ENCODE data around the gene SOX12. TPM values are rescaled to one million over a fixed set of nuclear protein-coding genes. Genes with fewer than 3 reads are reported as not detected.
"Not testable (repeated sequence)": the region's sequence is repeated elsewhere in the genome, so short reads cannot be mapped to it uniquely, and the experiment has no call there.

The SOX12 gene
- total RNA-seq, 3 donors from 2014 or later = 3.9 to 8.5 (median 6.4) TPM

- no peak for ATAC-seq
- Mint-ChIP-seq H3K36me3 (ENCODE audit: insufficient read depth) (no peaks in the 10 kb centered on the region), H3K4me1 (ENCODE audit: low read depth) (peaks cover 15% of the 10 kb centered on the region), H3K27me3 (ENCODE audit: low read depth) (peaks cover 2% of the 10 kb centered on the region), H3K4me3 (no peak overlapping the region), H3K9me3 (no peaks in the 10 kb centered on the region)
- no peak for DNase-seq
Measured at GRCh38 chr20:371755-372542, 46.6 kb downstream of the SOX12 start.

DNA sequence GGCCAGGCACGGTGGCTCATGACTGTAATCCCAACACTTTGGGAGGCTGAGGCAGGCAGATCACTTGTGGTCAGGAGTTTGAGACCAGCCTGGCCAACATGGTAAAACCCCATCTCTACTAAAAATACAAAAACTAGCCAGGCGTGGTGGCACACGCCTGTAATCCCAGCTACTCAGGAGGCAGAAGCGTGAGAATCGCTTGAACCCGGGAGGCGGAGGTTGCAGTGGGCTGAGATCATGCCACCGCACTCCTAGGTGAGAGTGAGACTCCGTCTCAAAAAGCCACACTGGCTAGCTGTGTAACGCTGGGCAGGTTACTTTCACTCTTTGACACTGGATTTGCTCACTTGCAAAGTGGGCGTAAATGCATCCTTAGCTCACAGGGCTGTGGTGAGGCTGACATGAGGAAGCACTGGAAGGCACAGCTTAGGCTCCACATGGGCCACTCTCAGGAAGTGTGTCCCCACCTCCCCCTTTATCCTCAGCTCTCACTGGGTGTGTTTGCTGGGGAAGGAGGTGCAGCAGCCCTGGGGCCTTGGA lies 47.3 kb downstream of the SOX12 start:
- H3K36me3 Mint-ChIP-seq (ENCODE audit: insufficient read depth); H3K9me3 Mint-ChIP-seq; DNase-seq; H3K27me3 Mint-ChIP-seq (ENCODE audit: low read depth); H3K4me3 Mint-ChIP-seq: not testable (repeated sequence)
- ATAC-seq = peak in 1 of 2 donors; percentile 50
- H3K4me1 Mint-ChIP-seq (ENCODE audit: low read depth) = peaks cover 11% of the 10 kb centered on the region

DNA sequence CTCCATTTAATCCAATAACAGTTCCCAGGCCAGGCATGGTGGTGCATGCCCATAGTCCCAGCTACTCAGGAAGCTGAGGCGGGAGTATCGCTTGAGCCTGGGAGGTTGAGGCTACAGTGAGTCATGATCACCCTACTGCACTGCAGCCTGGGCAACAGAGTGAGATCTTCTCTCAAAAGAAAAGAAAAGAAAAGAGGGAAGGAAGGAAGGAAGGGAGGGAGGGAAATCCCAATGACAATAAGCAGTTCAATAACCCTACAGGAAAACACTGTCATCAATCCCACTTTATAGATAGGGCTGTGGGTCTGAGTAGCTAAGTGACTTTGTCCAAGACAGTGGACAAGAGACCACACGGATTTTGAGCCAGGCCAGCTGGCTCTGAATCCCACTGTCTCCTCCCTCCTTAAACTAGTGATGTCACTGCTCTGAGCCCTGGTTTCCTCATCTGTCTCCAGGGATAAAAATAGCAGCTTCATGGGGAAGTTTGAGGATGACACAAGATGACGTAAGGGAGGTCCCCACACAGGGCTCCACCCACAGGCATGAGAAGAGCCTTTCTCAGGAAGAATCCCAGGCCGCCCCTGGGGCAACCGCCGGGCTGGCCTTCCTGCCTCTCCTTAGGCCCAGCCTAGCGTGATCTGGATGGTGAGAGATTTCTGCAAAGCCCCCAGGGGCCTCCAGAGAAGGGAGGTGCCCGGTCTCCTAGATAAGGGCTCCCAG lies 48.0 kb downstream of the SOX12 start:
- ATAC-seq = no peak
- peaks cover 11% of the 10 kb centered on the region for H3K4me1 Mint-ChIP-seq (ENCODE audit: low read depth)
- H3K4me3 Mint-ChIP-seq = no peak overlapping the region
- DNase-seq = no peak
- no peaks in the 10 kb centered on the region for H3K9me3 Mint-ChIP-seq
- no peaks in the 10 kb centered on the region for H3K36me3 Mint-ChIP-seq (ENCODE audit: insufficient read depth)
- peaks cover 2% of the 10 kb centered on the region for H3K27me3 Mint-ChIP-seq (ENCODE audit: low read depth)

DNA sequence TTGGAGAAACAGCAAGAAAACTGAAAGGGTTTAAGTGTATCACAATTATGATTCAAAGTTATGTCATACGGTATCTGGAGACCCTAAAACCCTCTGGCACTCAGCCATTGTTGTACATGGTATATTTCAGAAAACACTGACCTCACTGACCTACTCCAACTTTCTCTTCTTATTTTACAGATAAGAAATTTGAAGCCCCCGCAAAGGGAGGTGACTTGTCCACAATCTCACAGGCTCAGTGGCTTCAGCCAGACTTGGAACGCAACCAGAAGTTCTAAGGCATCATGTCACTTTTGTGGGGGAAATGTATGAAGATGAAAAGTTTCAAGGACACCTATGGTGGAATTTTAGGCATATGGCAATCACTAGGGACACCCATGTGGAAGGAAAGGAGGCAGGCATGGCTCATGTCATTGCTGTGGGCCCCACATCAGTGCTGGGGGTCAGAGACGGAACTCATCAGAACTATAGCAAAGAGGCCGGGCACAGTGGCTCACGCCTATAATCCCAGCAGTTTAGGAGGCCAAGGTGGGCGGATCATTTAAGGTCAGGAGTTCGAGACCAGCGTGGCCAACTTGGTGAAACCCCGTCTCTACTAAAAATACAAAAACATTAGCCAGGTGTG lies 50.0 kb downstream of the SOX12 start:
- Mint-ChIP-seq H3K27me3 (ENCODE audit: low read depth) (no peaks in the 10 kb centered on the region), H3K9me3 (no peaks in the 10 kb centered on the region), H3K4me3 (no peak overlapping the region), H3K4me1 (ENCODE audit: low read depth) (peaks cover 11% of the 10 kb centered on the region), H3K36me3 (ENCODE audit: insufficient read depth) (no peaks in the 10 kb centered on the region)
- no peak for ATAC-seq
- DNase-seq = no peak

DNA sequence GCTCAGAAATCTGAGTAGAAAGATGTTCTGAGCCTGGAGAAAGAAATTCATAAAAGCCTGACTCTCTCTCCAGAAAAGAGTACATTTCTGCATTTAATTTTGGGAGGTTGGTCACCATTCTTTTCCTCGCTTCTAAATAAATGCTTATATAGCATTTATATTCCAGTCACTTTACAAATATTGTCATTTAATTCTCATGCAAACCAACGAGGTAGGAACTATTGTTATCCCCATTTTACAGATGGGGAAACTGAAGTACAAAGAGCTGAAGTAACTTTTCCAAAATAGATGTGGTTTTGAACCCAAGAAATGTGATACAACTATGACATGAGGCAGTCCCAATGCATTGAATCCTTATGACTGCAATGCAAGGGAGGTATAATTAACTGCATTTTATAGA lies 50.7 kb downstream of the SOX12 start:
- Mint-ChIP-seq H3K36me3 (ENCODE audit: insufficient read depth) (no peaks in the 10 kb centered on the region), H3K9me3 (no peaks in the 10 kb centered on the region), H3K27me3 (ENCODE audit: low read depth) (no peaks in the 10 kb centered on the region), H3K4me1 (ENCODE audit: low read depth) (peaks cover 11% of the 10 kb centered on the region), H3K4me3 (no peak overlapping the region)
- no peak for DNase-seq
- ATAC-seq = no peak

GRCh38 chr20:376750-377149 lies 51.4 kb downstream of the SOX12 start:
- no peak overlapping the region for H3K4me3 Mint-ChIP-seq

GRCh38 chr20:377578-377977 lies 52.2 kb downstream of the SOX12 start:
- not testable (repeated sequence) for H3K27me3 Mint-ChIP-seq (ENCODE audit: low read depth); H3K9me3 Mint-ChIP-seq; H3K4me3 Mint-ChIP-seq; ATAC-seq; DNase-seq; H3K4me1 Mint-ChIP-seq (ENCODE audit: low read depth); H3K36me3 Mint-ChIP-seq (ENCODE audit: insufficient read depth)

More at GRCh38 chr20:376750-377149, 51.4 kb downstream of the SOX12 start:
- Mint-ChIP-seq H3K36me3 (ENCODE audit: insufficient read depth) (no peaks in the 10 kb centered on the region), H3K9me3 (no peaks in the 10 kb centered on the region), H3K4me1 (ENCODE audit: low read depth) (peaks cover 8% of the 10 kb centered on the region), H3K27me3 (ENCODE audit: low read depth) (no peaks in the 10 kb centered on the region)
- DNase-seq (no peak), ATAC-seq (no peak)

- Mint-ChIP-seq H3K9me3 (no peaks in the 10 kb centered on the region), H3K4me1 (ENCODE audit: low read depth) (peaks cover 10% of the 10 kb centered on the region), H3K36me3 (ENCODE audit: insufficient read depth) (peaks cover 5% of the 10 kb centered on the region), H3K4me3 (no peak overlapping the region), H3K27me3 (ENCODE audit: low read depth) (no peaks in the 10 kb centered on the region)
- DNase-seq (no peak), ATAC-seq (no peak)
Measured at GRCh38 chr20:378961-379336, 53.6 kb downstream of the SOX12 start.

Other genes with a start within 250 kb of the SOX12 start
- not detected for gene DEFB125, start 237.9 kb upstream of the SOX12 start, total RNA-seq
- gene DEFB126, start 183.0 kb upstream of the SOX12 start, total RNA-seq = not detected
- not detected for gene DEFB127, start 168.1 kb upstream of the SOX12 start, total RNA-seq
- gene DEFB128, start 135.8 kb upstream of the SOX12 start, total RNA-seq = not detected
- gene DEFB129, start 98.3 kb upstream of the SOX12 start, total RNA-seq = not detected
- gene DEFB132, start 67.8 kb upstream of the SOX12 start, total RNA-seq = not detected
- 1 to 10 TPM; 2.1 to 3.2 (median 3.0) TPM for gene C20orf96, start 34.8 kb upstream of the SOX12 start, total RNA-seq
- gene ZCCHC3, start 28.0 kb upstream of the SOX12 start, total RNA-seq = 10 to 100 TPM; 22.5 to 26.0 (median 25.5) TPM
- 1 to 10 TPM; 2.7 to 3.2 (median 2.8) TPM for gene NRSN2, start 21.6 kb downstream of the SOX12 start, total RNA-seq
- gene TRIB3, start 55.2 kb downstream of the SOX12 start, total RNA-seq = 10 to 100 TPM; 34.6 to 45.2 (median 37.0) TPM
- 100 to 1,000 TPM in 2 of 3 donors, 10 to 100 TPM in 1; 87.1 to 104 (median 103) TPM for gene RBCK1, start 82.7 kb downstream of the SOX12 start, total RNA-seq
- 10 to 100 TPM; 21.2 to 25.5 (median 23.9) TPM for gene TBC1D20, start 137.0 kb downstream of the SOX12 start, total RNA-seq
- gene CSNK2A1, start 218.2 kb downstream of the SOX12 start, total RNA-seq = 100 to 1,000 TPM; 183 to 191 (median 187) TPM

Measured in activated T-cell treated with anti-CD3 and anti-CD28 coated beads, Interleukin-2, amount 50 U/mL, for 4 hours (primary cell).